ENCODE results near the gene SPATA17. TPM values are rescaled to one million over a fixed set of nuclear protein-coding genes. Genes with fewer than 3 reads are reported as not detected.

SPATA17 gene
- total RNA-seq, 1 experiment from 2014 or later = not detected

- Histone ChIP-seq H3K4me3 (ENCODE audit: low read depth, low read length, poor library complexity, severe bottlenecking) (no peak overlapping the region), H3K27ac (ENCODE audit: low read depth, low read length, poor library complexity, severe bottlenecking) (no peak overlapping the region), H3K27me3 (replicated peaks; ENCODE audit: insufficient read depth, low read depth, low read length, poor library complexity) (no peaks in the 10 kb centered on the region), H3K4me1 (ENCODE audit: insufficient read depth, low read length, poor library complexity, severe bottlenecking) (no peaks in the 10 kb centered on the region), H3K36me3 (ENCODE audit: insufficient read depth, low read length, poor library complexity, severe bottlenecking) (no peaks in the 10 kb centered on the region), H3K9me3 (ENCODE audit: low read depth, low read length, poor library complexity, severe bottlenecking) (no peaks in the 10 kb centered on the region)
- intact Hi-C loops (cut with micrococcal nuclease; ENCODE audit: unreplicated experiment) = no loop called here
- BruUV-seq (replicated peaks) = no TSS peak
- no peak for DNase-seq (ENCODE audit: low spot score)
- ChIA-PET POLR2A (ENCODE audit: low non-redundant PET) (no interaction called here), CTCF (no interaction called here)
- TF ChIP-seq EZH2 (IDR thresholded peaks at IDR 0.05; ENCODE audit: borderline replicate concordance, low read depth, low read length, poor library complexity, severe bottlenecking) = no peak
- TF ChIP-seq CTCF (conservative IDR thresholded peaks at IDR 0.05; ENCODE audit: low read depth, low read length) = no peak
These were observed 19.5 kb downstream of the SPATA17 start for GRCh38 chr1:217650674-217651073.

- H3K27ac ChIP-seq (ENCODE audit: low read depth, low read length, poor library complexity, severe bottlenecking) = no peak overlapping the region
- no peaks in the 10 kb centered on the region for H3K4me1 ChIP-seq (ENCODE audit: insufficient read depth, low read length, poor library complexity, severe bottlenecking)
- no peaks in the 10 kb centered on the region for H3K36me3 ChIP-seq (ENCODE audit: insufficient read depth, low read length, poor library complexity, severe bottlenecking)
- H3K4me3 ChIP-seq (ENCODE audit: low read depth, low read length, poor library complexity, severe bottlenecking) = no peak overlapping the region
- intact Hi-C loops (cut with micrococcal nuclease; ENCODE audit: unreplicated experiment) = no loop called here
- H3K9me3 ChIP-seq (ENCODE audit: low read depth, low read length, poor library complexity, severe bottlenecking) = no peaks in the 10 kb centered on the region
- CTCF ChIA-PET = no interaction called here
- no peaks in the 10 kb centered on the region for H3K27me3 ChIP-seq (replicated peaks; ENCODE audit: insufficient read depth, low read depth, low read length, poor library complexity)
- BruUV-seq (replicated peaks) = no TSS peak
- no peak for TF ChIP-seq EZH2 (IDR thresholded peaks at IDR 0.05; ENCODE audit: borderline replicate concordance, low read depth, low read length, poor library complexity, severe bottlenecking)
- peak; percentile 48 for TF ChIP-seq CTCF (conservative IDR thresholded peaks at IDR 0.05; ENCODE audit: low read depth, low read length)
- POLR2A ChIA-PET (ENCODE audit: low non-redundant PET) = no interaction called here
- no peak for DNase-seq (ENCODE audit: low spot score)
These were observed 29.4 kb downstream of the SPATA17 start for GRCh38 chr1:217660353-217661062.

GRCh38 chr1:217661407-217661806 lies 30.3 kb downstream of the SPATA17 start:
- Histone ChIP-seq H3K36me3 (ENCODE audit: insufficient read depth, low read length, poor library complexity, severe bottlenecking) (no peaks in the 10 kb centered on the region), H3K4me3 (ENCODE audit: low read depth, low read length, poor library complexity, severe bottlenecking) (no peak overlapping the region), H3K9me3 (ENCODE audit: low read depth, low read length, poor library complexity, severe bottlenecking) (no peaks in the 10 kb centered on the region), H3K27ac (ENCODE audit: low read depth, low read length, poor library complexity, severe bottlenecking) (no peak overlapping the region), H3K27me3 (replicated peaks; ENCODE audit: insufficient read depth, low read depth, low read length, poor library complexity) (no peaks in the 10 kb centered on the region), H3K4me1 (ENCODE audit: insufficient read depth, low read length, poor library complexity, severe bottlenecking) (no peaks in the 10 kb centered on the region)
- intact Hi-C loops (cut with micrococcal nuclease; ENCODE audit: unreplicated experiment) = no loop called here
- no TSS peak for BruUV-seq (replicated peaks)
- POLR2A ChIA-PET (ENCODE audit: low non-redundant PET) = no interaction called here
- CTCF ChIA-PET = no interaction called here
- DNase-seq (ENCODE audit: low spot score) = no peak
- TF ChIP-seq CTCF (conservative IDR thresholded peaks at IDR 0.05; ENCODE audit: low read depth, low read length) = no peak
- TF ChIP-seq EZH2 (IDR thresholded peaks at IDR 0.05; ENCODE audit: borderline replicate concordance, low read depth, low read length, poor library complexity, severe bottlenecking) = no peak

All from A673 (cell line).